Choroid plexus epithelial cell (primary cell): ENCODE measurements around the gene CTTNBP2.

Experiments
- DNase-seq: peaks from one replicate; pipeline ENCODE4 v3.0.0-alpha.2; 2010; ENCODE audit warnings: low read depth
- H3K4me3 ChIP-seq: 2 replicates; pipeline ENCODE4 v1.5.1; 2011; ENCODE audit warnings: low read depth, mild to moderate bottlenecking, control low read depth, low read length, moderate library complexity
- TF ChIP-seq, protein P1 (sequence below): conservative IDR thresholded peaks from 2 replicates; pipeline ENCODE4 v1.5.1; 2011; ENCODE audit warnings: low read depth, mild to moderate bottlenecking, control low read depth, inconsistent platforms, low read length, moderate library complexity

Gene CTTNBP2

DNA sequence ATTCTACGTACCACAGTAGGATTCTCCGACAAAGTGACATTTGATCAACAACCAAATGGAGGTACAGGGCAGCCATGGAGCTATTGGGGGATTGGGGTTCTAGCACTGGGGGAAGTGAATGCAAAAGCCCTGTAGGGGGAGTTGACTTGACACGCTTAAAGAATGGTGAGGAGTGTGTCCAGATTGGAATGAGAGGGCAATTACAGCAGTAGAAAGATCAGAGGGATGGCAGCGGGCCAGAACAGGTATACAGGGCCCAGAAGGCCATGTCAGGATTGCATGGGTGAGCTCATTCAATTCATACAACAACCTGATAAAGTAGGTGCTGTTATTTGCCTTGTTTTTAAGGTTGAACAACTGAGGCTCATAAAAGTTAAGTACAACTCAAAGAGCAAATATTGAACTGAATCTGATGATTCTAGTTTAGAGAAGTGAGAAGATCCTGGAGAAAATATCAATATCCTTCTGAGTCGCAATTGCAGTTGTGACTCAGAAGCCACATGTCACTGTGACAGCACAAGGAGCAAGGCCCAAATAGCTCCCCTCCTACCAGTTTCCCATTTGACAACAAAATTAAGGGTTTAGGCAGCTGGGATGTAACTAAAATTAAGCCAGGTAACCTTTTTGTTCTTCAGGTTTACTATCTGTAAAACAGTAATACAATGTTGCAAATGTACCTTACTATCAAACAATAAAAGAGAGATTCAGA lies 28.0 kb upstream of the CTTNBP2 start:
- TF ChIP-seq, protein P1, sequence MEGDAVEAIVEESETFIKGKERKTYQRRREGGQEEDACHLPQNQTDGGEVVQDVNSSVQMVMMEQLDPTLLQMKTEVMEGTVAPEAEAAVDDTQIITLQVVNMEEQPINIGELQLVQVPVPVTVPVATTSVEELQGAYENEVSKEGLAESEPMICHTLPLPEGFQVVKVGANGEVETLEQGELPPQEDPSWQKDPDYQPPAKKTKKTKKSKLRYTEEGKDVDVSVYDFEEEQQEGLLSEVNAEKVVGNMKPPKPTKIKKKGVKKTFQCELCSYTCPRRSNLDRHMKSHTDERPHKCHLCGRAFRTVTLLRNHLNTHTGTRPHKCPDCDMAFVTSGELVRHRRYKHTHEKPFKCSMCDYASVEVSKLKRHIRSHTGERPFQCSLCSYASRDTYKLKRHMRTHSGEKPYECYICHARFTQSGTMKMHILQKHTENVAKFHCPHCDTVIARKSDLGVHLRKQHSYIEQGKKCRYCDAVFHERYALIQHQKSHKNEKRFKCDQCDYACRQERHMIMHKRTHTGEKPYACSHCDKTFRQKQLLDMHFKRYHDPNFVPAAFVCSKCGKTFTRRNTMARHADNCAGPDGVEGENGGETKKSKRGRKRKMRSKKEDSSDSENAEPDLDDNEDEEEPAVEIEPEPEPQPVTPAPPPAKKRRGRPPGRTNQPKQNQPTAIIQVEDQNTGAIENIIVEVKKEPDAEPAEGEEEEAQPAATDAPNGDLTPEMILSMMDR = no peak
- DNase-seq = no peak
- no peak overlapping the region for H3K4me3 ChIP-seq

DNA sequence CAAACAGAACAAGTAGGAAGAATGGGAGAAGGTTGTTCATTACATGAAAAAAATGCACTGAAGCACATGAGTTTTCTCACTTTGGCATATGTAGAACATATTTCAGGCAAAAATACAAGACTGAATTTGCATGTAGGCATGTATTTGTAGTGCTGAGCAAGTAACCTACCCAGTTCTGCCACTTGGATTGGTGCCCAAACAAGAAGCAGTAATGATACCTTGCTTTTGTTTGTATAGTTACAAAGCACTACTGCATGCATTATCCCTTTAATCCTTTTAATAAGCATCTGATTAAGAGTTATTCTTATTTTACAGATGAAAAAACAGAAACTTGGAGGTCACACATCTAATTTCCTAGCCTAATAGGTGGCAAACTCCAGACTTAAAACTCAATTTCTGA lies 23.1 kb upstream of the CTTNBP2 start:
- TF ChIP-seq, protein P1 = no peak
- no peak for DNase-seq
- H3K4me3 ChIP-seq = no peak overlapping the region

GRCh38 chr7:117895276-117895675 lies 22.0 kb upstream of the CTTNBP2 start:
- TF ChIP-seq, protein P1 = no peak
- no peak overlapping the region for H3K4me3 ChIP-seq
- DNase-seq = no peak

DNA sequence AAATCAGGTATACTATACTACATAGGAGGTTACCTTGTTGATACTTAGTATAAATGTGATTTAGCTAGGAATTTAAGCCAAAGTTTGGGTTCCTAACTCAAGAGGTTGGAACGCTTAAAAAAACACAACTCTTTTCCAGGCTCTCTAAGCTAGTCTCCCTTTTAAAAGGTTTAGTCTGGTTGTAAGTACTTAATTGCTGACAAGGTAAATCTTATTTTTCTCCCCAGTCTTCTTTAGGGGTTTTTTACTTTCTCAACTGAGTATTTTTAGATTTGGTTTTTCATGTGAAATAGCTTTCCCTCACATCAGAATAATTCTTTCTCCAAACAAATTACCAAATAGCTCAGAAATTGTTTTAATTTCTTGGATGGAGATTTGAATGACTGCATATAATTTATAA lies 20.8 kb upstream of the CTTNBP2 start:
- no peak overlapping the region for H3K4me3 ChIP-seq
- TF ChIP-seq, protein P1 = no peak
- no peak for DNase-seq

- no peak overlapping the region for H3K4me3 ChIP-seq
- TF ChIP-seq, protein P1 = no peak
- no peak for DNase-seq
These were observed 19.6 kb upstream of the CTTNBP2 start for GRCh38 chr7:117892821-117893220.

DNA sequence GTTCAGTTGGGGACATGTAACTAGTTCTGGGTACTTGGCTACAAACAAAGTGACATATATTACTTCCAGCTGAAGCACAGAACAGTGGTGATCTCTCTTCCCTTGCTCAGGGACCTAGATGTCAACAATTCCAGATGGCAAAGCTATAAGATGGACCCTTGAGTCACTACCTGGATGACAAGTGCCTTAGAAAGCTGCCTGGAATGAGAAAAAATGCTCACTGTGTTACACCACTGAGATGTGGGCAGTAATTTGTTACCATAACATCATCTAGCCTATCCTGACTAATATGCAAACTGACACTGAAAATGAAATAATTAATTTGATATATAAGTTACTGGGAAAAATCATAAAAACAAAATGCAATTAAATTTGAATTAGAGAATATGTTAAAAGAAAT lies 16.4 kb upstream of the CTTNBP2 start:
- TF ChIP-seq, protein P1 = no peak
- DNase-seq = no peak
- no peak overlapping the region for H3K4me3 ChIP-seq

GRCh38 chr7:117888627-117889026 lies 15.4 kb upstream of the CTTNBP2 start:
- DNase-seq = no peak
- H3K4me3 ChIP-seq = no peak overlapping the region
- TF ChIP-seq, protein P1 = no peak
